ENCODE data around the gene KMT5C. TPM values are rescaled to one million over a fixed set of nuclear protein-coding genes. Genes with fewer than 3 reads are reported as not detected.

Gene KMT5C
- total and polyA plus RNA-seq, 11 donors: 3.3 to 10.8 (median 6.2) TPM

DNA sequence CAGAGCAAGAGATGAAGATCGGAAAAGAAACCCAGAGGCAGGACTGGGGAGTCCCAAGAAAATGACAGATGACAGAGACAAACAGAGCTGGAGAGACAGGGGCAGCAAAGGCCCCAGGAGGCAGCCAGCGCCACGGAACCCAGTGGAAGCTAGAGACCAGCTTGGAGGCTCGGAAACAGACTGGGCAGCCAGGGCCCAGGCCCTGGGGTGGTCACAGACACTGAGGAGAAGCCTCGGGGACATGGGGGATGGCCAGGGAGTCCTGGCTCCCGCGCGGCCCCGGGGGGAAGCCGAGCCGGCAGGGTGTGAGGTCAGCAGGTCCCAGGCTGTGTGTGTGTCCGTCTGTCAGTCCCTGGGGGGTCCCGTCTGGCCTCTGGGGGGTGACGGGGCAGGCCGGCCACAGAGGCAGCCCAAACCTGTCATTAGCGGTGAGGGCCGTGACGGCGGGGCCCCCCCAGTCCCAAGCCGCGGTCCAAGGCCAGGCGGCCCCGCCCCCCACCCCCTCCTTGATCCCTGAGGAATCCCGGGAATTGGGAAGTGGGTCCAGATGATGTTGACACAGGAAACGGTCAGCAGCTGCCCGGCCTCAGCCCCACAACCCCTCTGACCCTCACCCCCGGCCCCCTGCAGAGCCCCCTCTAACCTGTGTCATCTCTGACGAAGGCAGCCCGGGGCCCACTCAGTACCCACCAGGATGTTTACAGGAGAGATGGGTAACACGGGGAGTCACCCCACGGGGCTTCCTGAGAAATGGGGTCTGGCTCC, 34.5 kb downstream of the KMT5C start:
- TF ChIP-seq, protein P1, sequence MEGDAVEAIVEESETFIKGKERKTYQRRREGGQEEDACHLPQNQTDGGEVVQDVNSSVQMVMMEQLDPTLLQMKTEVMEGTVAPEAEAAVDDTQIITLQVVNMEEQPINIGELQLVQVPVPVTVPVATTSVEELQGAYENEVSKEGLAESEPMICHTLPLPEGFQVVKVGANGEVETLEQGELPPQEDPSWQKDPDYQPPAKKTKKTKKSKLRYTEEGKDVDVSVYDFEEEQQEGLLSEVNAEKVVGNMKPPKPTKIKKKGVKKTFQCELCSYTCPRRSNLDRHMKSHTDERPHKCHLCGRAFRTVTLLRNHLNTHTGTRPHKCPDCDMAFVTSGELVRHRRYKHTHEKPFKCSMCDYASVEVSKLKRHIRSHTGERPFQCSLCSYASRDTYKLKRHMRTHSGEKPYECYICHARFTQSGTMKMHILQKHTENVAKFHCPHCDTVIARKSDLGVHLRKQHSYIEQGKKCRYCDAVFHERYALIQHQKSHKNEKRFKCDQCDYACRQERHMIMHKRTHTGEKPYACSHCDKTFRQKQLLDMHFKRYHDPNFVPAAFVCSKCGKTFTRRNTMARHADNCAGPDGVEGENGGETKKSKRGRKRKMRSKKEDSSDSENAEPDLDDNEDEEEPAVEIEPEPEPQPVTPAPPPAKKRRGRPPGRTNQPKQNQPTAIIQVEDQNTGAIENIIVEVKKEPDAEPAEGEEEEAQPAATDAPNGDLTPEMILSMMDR (IDR thresholded peaks at IDR 0.05): no peak
- no peak for TF ChIP-seq POLR2A (IDR thresholded peaks at IDR 0.05)
- Histone ChIP-seq H3K27me3 (peaks cover 23 to 85% (median 68%) of the 10 kb centered on the region in 9 donors), H3K4me1 (peaks cover 0 to 27% (median 5%) of the 10 kb centered on the region in 12 donors), H3K27ac (no peak overlapping the region), H3K4me3 (no peak overlapping the region), H3K36me3 (no peaks in the 10 kb centered on the region), H3K9me3 (no peaks in the 10 kb centered on the region)
- 9 to 11% (median 10%) methylated on average over 17 to 31 of the region's 31 CpGs for WGBS, 4 donors
- ATAC-seq (no peak), DNase-seq (no peak)
- intact Hi-C loops (cut with DNase I): loop anchor here in 2 of 10 donors (10.0 kb wide), 1 partner anchor 69 kb away; no protein-coding TSS in a partner anchor

DNA sequence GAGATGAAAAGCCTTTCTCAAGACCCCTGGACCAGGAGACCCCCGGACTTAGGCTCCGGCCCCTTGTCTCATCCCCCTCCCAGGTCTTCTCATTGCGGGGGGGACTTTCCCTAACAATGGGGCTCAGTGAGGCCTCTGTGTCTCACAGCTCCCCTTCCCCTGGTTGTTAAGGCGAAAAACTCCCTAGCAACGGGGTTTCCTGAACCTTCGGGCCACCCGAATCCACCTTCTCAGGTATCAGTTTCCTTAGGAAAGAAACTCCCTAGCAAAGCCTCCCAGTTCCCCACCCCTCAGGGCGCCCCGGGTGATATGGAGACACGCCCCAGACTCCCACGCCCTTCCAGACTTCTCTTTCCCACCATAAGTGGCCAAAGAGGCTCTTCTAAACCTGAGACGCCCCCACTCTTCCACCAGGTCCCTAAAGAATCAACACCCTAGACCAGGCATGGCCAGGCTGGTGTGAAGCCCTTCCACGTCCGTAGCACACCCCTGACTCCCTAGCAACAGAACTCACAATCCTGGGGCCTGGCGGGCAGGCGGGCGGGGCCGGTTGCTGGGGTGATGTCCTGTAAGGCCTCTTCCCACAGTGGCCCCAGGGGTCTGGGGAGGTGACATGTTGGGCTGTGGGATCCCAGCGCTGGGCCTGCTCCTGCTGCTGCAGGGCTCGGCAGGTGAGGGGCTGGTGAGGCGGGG, 36.7 kb downstream of the KMT5C start, which contains the start of gene TMEM190:
Gene TMEM190, plus strand, starts transcription at position 586 of the 693 bp plus-strand sequence. Its CDS starts 28 bp downstream, at position 614.
- intact Hi-C loops (cut with DNase I): loop anchor here in 2 of 10 donors (10.0 kb wide), 1 partner anchor 72 kb away; no protein-coding TSS in a partner anchor
- 45 to 59% (median 51%) methylated on average over 21 of the region's 21 CpGs for WGBS, 4 donors
- TF ChIP-seq POLR2A (IDR thresholded peaks at IDR 0.05): no peak
- TF ChIP-seq, protein P1 (IDR thresholded peaks at IDR 0.05): no peak
- DNase-seq (no peak), ATAC-seq (no peak)
- Histone ChIP-seq H3K36me3 (no peaks in the 10 kb centered on the region), H3K4me3 (no peak within 1 kb of the TSS), H3K9me3 (no peaks in the 10 kb centered on the region), H3K27ac (no peak within 1 kb of the TSS), H3K4me1 (peaks cover 0 to 14% (median 3%) of the 10 kb centered on the region in 12 donors), H3K27me3 (peaks cover 13 to 67% (median 49%) of the 10 kb centered on the region in 9 donors)

DNA sequence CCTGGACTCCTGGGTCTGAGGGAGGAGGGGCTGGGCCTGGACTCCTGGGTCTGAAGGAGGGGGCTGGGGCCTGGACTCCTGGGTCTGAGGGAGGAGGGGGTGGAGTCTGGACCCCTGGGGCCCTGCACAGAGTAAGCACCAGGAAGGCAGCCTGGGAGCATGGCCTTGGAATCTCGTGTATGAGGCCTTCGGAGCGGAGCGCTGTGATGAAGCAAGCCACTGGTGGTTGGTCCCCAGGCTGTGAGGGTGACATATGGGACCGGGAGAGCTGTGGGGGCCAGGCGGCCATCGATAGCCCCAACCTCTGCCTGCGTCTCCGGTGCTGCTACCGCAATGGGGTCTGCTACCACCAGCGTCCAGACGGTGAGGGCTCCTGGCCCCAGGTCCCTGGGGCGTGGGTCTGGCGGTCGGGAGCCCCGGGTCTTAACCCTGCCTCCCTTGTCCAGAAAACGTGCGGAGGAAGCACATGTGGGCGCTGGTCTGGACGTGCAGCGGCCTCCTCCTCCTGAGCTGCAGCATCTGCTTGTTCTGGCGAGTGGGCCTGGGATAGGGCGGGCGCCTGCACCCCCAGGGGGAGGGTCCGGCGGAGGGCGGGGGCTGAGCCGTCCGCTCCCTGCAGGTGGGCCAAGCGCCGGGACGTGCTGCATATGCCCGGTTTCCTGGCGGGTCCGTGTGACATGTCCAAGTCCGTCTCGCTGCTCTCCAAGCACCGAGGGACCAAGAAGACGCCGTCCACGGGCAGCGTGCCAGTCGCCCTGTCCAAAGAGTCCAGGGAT, 37.9 kb downstream of the KMT5C start:
- intact Hi-C loops (cut with DNase I): loop anchor here in 2 of 10 donors (10.0 kb wide), 1 partner anchor 73 kb away; no protein-coding TSS in a partner anchor
- no peak for ATAC-seq
- H3K9me3 ChIP-seq: no peaks in the 10 kb centered on the region
- no peak overlapping the region for H3K4me3 ChIP-seq
- H3K27ac ChIP-seq: no peak overlapping the region
- DNase-seq: no peak
- H3K27me3 ChIP-seq: peaks cover 4 to 55% (median 39%) of the 10 kb centered on the region in 9 donors
- peaks cover 0 to 14% (median 3%) of the 10 kb centered on the region in 12 donors for H3K4me1 ChIP-seq
- no peak for TF ChIP-seq POLR2A (IDR thresholded peaks at IDR 0.05)
- TF ChIP-seq, protein P1 (IDR thresholded peaks at IDR 0.05): no peak
- 2 to 12% (median 6%) methylated on average over 10 to 43 of the region's 43 CpGs for WGBS, 4 donors
- no peaks in the 10 kb centered on the region for H3K36me3 ChIP-seq
